Ecto neural progenitor cell (in vitro differentiated cells): Measurements from ENCODE around the gene TMIGD3.
"Not testable (repeated sequence)": the region's sequence is repeated elsewhere in the genome, so short reads cannot be mapped to it uniquely, and the experiment has no call there.

Experiments used
- DNase-seq: peaks from one replicate; pipeline ENCODE4 v3.0.0-alpha.2; 2018; ENCODE audit warnings: low spot score

Gene TMIGD3

DNA sequence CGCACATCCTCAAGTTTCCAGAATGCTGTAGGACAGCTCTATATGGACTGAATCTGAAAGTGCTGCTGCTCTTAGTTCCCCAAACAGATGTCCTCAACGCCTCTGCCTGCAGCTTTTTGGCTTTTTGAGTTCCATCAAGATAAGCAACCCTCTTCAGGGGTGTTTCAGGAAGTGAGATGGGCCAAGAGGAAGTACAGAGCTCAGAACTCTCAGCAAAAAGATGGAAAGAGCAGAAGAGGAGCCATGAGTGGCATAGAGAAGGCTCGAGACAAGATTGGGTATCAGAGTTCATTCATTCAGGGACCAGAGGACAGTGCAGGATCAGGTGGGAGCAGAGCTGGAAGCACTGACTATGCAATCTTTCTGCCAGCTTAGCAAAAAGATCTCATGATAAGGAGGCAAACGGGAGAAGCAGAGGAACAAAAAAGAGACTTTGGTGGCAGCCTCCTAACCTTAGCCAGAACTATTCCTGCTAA, at the start of gene TMIGD3, which contains the start of gene ADORA3:
Gene TMIGD3, minus strand, starts transcription at position 49 of the 476 bp plus-strand sequence. CDS start 279 bp downstream, outside the sequence.
Gene ADORA3, minus strand, starts transcription at position 49 of the 476 bp plus-strand sequence. CDS start 279 bp downstream, outside the sequence.
- DNase-seq = no peak

DNA sequence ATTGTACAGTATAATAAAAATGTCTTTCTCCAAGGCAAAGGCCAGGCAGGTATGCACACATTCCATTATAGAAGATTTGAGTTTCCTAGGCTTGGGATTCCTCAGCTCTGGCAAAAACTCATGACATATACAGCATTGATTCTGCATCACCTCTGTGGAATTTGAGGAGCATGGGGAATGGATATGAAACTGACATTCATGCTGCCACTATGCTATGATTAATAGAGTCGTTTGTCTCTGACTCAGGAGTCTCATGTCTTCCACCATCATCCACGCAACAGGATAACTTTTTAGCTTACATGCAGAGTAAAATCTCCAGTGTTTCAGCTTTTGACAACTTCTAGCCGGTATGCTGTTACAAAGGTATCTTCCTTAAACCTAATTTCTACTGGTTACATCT, 49.8 kb upstream of the TMIGD3 start:
- no peak for DNase-seq

DNA sequence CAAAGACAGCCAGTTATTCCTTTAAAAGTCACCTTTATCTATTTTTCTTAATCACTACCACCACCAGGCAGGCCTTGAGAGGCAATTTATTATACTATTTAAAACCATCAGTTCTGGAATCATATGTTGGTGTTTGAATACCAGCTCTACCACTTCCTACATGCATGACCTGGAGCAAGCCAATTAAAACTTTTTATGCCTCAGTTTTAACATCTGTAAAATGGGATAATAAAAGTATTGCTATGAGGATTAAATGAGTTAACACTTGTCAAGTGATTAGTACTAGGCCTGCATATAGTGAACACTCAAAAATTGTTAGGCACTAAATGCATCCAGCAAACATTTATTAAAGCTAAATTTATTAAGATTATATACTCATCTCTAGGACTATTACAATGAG, 49.2 kb upstream of the TMIGD3 start:
- DNase-seq = no peak

DNA sequence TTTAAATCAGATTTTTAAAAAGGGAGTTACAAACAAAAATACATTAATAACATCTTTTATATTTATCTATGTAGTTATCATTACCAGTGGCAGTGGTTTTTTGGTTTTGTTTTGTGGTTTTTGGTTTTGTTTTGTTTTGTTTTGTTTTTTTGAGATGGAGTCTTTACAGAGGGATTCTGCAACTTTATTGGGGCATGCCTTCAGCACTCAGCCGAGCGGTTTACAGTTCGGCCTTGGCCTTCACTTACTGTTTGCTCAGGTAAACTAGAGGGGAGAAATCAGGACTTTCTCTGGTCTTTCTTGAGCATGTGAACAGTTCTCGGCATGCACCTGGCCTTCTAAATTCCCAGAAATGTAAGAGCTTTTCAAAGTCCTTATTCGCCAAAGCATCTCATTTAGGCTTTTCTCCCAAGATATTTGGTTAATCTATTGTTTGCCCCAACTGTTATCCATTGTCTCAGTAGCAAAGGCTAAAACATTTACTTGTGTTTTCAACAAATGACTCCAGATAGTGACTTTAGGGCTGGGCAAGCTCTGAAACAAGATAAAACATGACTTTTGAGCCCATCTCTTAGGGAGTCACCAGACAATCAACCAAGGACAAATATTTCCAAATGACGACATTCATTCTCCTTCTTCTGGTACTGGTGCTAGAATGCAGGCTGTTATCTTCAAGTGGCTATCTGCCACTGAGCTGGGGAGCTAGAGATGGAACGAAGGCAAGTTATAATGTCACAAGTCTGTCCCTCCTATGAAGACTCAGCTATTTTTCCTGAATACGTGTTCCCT, 48.4 kb upstream of the TMIGD3 start:
- no peak for DNase-seq

DNA sequence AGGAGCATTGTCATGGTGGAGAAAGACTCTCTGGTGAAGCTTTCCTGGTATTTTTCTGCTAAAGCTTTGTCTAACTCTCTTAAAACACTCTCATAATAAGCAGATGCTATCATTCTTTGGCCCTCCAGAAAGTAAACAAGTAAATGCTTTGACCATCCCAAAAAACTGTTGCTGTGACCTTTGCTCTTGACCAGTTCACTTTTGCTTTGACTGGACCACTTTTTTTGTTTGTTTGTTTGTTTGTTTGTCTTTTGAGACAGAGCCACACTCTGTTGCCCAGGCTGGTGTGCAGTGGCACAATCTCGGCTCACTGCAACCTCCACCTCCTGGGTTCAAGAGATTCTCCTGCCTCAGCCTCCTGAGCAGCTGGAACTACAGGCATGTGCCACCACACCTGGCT, 44.4 kb upstream of the TMIGD3 start:
- DNase-seq = not testable (repeated sequence)

DNA sequence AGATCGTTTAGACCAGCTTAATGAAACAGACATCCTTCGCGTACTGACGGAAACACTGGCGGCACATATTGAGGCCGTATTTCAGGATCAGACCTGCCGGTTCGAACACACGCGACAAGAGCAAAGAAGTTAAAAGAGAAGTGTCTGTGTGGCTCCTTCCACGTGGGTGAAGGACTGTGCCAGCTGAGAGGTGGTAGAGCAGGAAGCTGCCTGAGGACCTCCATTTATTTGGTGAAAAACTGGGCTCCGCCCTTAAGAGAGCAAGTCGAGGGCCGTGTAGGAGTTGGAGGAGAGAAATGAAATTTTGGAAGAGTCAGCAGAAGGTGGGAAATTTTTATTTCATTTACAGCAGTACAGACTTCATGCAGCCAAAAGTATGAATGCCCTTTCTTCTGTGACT, 38.8 kb upstream of the TMIGD3 start:
- no peak for DNase-seq

DNA sequence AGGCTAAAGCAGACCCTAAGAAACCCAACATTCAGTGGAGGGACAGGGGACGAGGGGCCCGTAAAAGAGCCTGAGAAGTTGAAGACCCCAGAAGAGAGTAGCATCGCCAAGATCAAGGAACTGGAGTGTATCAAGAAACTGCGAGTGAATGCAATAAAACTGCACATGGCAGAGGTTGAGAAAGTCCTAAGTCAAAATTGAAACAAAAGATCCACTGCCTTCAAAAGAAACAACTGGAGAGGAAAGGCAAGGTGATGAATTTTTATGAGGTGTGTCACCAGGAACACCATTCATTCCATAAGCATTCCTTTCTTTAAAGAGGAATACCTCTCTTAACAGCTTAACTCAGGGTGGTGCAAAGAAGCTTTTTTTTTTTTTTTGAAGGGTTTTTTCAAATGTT, 38.3 kb upstream of the TMIGD3 start:
- no peak for DNase-seq

DNA sequence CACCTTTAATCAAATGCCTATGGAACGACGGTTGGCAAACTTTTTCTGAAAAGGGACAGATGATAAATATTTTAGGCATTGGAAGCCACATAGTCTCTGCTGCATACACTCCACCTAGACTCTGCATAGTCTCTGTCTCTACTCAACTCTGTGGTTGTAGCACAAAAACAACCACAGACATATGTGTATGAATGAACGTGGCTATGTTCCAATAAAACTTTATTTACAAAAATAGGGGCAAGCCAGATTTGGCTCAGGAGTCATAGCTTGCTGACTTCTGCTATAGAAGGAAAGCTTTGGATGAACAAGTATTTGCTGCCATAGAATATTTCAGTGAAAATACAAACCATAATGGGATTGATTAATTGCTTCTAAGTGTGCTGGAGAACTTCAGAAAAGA, 37.5 kb upstream of the TMIGD3 start:
- DNase-seq = no peak

DNA sequence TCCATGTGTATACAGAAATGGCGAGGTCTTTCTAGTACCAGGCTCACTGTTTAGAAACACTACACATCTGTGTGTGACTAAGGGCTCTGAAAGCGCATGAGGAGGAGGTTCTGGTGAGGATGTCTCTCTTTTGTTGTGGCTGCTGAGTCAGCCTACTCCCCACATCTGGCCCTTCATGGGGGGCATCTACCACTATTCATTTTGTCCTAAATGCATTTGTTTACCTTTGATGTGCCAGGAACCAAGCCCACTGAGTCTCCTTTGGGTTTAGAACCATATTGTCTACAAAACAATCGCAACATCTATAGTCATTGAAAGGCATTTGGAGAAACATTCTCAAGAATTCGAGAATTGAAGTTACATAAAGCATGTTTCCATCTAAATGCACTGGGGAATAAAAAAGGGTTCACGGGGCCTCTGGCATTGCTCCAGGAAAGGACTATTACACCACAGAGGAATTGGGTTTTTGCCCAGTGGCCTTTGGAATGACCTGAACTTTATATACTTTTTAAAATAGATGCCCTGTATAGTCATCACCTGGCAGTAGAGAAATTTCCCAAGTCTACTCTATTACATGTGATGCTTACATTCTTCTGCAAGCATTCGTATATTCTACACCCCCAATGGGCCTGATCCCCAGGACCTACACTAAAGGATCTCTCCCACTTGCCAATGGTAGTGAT, 35.1 kb upstream of the TMIGD3 start:
- DNase-seq = no peak

DNA sequence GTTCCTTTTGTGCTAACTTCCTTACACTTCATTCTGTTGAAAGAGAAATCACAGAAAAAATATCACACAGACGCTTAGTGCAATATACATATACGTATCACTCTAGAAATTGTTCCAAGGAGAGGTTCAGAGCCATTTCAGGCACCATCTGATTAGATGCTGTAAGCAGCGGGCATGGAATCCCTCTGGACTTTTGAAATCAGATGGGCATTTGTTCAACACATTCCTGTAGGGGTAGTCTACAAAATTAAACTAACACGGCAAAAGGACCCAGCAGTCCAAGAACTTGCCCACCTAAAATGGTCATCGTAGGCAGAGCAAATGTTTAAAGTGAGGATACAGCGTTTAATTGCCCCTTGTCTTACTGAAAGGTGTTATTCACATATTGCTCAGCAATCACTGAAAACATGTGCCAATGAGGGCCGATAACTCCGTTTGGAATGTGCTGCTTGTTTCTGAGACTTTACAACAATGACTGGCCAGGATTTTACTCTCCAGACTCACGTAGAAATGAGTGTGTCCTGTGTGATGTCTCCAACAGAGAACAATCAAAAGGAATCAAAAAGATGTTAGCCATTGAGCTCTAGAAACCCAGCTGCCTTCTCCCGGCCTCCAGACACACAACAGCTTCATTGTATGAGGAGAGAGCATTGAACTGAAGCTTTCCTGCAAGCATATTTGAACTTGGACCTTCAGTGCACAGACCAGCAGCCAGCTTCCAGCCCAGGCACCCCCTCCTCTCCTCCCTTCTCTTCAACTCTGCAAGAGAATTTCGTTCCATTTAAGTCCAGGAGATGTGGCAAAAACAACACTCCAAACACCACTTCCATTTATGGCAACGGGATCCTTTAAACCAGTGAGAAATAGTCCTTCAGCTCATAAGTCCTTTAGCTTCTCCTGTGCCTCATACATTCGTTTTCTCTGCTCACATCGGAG, 32.1 kb upstream of the TMIGD3 start:
- DNase-seq = no peak

DNA sequence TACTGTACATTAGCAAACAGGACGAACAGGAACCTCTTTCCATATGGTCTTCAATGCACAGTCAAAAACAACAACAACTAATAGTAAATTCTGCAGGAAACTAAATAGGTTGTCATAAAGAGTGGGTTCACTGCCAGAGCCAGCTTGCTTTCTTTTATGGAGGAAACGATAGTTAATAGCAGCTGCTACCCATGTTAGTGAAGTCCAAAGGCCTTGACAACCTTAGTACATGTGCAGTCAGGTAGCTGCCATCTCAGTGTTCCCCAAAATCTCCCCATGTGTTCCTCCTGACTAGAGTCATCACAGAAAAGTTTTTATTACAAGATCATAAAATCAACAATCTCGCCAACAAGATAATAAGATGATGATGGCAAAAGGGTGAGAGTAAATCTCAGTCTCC, 16.6 kb upstream of the TMIGD3 start:
- DNase-seq = no peak

DNA sequence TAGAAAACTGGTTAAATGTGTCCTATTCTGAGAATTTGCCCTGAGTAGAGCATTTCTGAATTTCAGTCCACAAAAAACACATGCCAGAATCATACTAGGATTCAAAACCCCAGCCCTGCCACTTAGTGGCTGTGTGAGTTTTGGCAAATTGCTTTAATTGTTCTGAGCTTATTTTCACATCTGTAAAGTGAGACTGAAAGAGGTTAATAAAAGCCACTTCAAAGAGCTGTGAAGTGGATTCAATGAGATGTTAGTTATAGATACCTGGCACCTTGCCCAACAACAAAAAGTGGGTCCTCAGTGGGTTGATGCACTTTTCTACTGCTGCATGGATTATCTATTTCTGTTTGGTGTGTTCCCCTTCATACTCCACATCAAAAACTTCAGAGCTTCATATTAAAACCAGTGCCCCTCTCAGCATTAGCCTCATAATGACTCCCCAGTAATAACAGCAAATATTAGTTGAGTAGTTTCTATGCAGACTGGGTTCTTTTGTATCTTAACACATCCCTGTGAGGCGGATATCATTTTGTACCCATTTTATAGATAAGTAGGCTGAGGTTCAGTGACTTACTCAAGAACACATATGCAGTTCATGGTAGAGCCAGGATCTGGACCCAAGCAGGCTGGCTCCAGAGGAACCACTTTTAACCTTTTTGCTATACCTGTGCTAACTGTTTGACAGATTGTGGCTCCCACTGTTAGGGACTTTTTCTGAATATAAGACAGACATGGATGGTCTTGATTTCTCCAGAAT, 14.2 kb upstream of the TMIGD3 start:
- DNase-seq = no peak

DNA sequence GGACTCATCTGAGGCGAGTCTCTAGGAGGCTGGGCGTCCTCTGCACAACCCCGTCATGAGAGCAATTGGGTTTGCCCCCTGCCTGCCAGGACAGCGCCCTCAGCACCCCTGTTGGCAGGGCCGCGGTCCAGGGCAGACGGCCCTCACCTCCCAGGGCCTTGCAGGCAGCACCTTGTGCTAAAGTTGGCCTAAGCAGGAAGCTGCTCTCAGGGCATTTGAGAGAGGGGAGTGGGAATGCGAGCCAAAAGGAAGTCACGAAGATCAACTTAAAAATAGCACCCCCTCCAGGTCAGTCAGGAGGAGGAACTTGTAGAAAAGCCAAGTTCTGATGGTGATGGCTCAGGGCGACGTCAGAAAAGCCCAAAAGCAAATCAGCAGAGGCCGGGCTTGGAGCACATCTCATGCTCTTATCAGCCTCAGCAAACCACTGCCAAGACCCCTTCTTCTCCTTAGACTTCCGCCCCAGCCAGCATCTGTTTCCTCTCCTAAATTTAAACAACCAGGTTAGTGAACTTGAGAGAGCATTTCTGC, 12.6 kb upstream of the TMIGD3 start:
- DNase-seq = no peak

DNA sequence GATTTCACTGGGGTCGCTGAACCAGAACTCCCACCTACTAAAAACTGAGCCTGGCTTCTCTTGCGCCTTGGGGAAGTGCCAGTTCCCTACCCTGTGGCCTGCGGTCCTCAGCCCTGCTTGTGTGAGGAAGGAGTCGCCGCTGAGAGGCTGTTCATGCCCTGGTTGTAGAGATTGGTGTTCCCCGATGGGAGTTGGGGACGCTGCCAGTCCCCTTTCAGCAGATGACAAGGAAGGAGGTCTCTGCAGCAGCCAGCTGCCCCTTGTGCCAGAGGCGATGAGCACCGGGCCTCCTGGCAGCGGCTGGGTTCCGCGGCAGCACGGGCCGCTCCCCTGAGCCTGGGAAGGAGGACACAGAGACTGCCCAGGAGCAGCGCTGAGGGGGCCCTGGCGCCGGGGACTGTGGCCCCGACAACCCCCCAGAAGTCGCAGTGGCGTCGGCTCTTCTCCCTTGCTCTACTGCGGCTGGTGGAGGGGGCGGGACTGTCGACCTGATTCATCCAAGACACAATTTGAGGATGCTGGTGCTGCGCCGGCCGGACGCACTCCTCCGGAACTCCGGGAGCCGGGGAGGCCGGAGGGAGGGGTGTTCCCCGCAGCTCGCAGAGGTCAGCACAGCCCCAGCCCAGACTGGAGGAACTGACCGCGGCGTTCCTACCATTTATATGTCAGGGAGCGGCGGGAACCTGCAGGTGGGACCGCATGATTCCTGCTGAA, 12.0 kb upstream of the TMIGD3 start:
- no peak for DNase-seq

DNA sequence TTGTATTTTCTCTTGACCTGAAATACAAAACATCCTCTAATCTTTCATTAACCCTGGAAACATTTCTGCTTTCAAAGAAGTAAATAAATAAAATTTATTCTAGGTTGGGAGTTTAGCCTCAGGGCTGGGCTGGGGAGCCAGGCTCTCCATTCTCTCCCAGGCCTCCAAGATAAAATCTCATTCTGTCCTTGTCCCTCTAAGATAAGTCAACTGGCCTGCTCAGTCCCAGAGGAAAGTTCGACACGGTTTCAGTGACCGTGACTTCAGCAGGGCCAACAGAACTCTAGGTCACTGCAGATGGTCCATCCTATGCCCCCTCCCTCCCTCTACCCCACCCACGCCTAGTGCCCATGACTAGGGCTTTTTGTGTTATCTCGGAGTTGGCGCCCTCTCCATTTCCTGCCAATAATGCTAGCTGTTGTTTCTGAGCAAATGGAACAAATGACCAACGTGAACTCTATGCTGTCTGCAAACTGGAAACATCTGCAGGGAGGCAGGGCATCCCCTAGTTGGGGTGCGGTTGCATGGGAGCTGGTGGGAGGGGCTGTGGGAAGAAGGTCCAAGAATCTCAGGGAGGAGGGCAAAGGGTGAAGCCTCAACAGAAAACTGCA, 10.1 kb upstream of the TMIGD3 start:
- DNase-seq = no peak

DNA sequence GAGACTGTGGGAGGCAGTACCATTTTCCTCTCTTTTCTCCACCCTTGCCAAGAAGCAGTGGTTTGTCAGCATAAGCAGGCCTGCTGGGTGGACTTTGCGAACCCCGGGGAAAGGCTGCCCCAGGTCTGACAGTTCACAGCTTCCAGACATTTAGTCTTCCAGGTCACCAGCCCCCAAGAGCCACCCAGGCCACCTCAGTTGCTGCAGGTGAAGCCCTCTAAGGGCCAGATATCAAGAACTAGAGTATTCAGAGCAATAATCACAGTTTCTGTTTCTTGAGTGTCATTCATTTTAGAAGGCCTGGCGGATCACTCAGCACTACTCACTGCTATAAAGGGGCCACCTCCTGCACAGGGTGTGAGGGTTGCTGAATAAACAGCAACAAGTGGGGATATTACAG, 9.5 kb upstream of the TMIGD3 start:
- DNase-seq = no peak

DNA sequence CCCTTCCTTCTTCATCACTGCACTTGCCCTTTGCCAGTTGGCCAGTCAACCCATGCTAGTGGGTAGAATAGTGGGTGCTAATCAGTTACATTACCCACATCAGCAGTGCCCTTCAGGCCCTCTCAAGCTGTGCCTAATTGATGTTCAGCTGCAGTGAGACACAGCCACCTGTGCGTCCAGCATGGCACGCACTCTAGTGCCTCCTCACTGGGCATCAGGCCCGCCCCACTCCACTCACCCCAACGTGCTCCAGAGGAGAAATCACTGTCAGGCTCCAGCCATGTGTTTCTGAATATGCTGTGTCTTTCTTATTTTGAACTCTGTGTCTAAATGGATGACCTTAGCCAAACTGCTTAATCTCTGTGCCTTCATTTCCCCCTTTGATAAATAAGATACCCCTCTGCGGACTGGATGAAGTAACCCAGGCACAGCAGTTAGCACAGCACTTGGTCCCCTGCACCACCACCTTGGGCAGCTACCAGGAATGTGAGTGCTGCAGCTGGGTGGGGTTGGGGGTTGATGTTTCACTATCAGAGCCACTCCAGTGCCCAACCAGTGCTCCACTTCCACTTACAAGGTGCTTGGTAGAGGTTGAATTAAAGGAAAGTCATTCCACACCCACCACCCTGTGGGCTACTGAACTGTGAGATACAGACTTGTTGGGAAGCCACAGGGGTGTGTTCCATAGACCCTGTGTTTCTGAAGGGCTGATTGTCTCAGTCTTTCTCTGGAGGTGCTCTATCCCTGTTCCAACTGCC, 8.9 kb upstream of the TMIGD3 start:
- no peak for DNase-seq

DNA sequence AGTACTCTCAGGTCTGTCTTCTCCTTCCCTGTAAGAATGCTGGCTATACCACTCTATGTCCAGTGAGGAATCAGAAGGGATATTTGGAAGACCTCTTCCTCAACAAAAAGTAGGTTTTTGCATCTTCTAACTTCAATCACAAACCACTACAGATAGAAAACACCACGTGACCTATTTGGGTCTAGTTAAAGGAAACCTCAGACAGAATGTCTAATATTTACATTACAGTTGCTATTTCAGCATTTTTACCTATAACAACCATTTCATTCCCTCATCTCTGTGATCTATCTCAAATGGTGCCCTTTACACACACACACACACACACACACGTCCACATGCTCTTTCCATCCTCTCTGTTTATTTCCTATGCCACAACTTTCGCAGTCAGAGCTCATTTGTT, 7.9 kb upstream of the TMIGD3 start:
- DNase-seq = no peak

DNA sequence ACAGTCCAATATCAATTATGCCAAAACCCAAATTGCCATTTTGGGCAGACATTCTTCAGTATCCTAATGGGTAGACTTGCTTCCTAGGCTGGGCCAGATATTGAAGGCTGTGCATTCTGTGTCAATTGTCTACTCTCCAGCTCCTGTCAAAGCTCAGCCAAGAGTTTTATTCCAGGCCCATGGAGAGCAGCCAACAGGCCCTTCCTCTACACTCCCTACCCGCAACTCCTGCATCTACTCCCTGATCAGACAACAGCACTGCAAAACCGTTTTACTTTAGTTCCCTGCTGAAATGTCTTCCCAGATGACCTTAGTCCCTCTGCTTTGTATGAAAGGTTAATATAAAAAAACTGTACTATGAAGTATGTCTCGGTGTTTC, 6.6 kb upstream of the TMIGD3 start:
- DNase-seq = no peak
